Measurements from ENCODE around the gene KIF15.

- TF ChIP-seq CTCF (conservative IDR thresholded peaks at IDR 0.05; ENCODE audit: low read length) (no peak), EZH2phosphoT487 (IDR thresholded peaks at IDR 0.05; ENCODE audit: borderline replicate concordance) (no peak)
These were observed 40.1 kb upstream of the KIF15 start for GRCh38 chr3:44721231-44722102.
